Activated T-cell treated with anti-CD3 and anti-CD28 coated beads for 24 hours (primary cell): Measurements from ENCODE around the gene NR1H3.

Source experiments
- DNase-seq: peaks from one replicate; pipeline ENCODE4 v3.0.0-alpha.2; 2020; ENCODE audit warnings: low read depth

NR1H3 gene

DNA sequence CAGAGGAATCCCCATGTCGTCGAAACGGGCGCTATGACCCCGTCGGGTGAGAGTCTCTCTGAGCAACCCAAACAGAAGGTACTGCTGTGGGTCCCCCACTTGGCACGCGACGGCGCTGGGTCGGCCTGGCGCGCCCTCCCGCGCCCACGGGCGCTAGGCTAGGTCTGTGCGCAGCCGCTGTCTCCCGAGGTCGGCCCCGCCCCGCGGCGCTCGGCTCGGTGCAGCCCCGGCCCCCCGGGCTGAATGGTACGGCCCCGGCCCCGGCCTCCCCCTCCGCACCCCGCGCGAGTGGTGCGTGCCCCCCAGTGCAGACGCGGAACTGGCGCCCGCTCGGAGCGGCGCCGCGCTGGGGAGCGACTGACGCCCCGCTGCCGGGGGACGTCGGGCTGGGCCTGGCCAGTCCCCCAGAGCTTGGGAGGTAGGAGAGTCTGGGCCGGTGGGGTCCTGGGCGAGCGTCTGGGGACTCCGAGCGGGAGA lies 12.1 kb downstream of the NR1H3 start, which contains the start of gene MADD:
MADD (plus strand) TSS at position 305 of the 477 bp plus-strand sequence.
- peak; percentile 87 for DNase-seq

DNA sequence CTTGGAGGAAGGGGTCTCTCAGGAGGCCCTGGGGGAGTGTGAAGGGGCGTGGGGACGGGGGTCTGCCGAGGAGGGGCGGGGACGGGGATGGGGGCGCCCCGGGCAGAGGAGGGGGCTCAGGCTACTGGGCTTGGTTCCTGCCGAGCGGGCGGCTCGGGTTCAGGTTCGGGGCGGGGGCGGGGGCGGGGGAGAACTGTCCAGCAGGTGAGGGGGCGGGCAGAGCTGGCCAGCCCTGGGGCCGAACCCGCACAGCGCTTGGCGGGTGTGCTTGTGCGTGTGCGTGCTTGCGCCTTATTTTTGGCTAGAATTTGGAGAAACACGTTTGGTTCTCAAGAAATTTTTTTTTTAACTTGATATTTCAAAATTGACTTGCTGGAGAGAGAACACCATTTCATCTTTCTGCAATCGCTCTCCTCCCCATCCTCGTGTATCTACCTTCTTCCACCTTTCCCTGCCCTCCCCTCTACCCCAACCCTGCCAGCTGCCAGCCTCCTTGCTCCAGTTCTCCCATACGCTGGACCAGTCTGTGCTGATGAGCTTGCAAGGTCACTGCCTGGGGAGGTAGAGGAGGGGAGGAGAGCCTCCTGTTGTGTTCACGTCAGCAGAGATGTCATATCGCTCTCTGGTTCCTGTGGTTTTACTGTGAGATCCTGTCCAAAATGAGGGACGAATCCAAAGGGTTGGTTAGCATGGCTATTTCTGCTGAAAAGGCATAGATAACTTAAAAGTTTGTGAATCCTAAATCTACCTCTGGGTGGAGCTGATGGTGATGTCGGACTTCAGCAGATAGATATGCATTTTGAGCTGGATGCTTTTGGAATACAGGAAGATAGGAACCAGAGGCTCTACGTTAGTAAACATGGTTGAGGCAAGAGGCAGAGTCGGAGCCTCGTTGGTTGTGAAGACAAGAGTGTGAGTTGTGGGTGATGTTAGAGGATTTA lies 12.8 kb downstream of the NR1H3 start:
- no peak for DNase-seq

DNA sequence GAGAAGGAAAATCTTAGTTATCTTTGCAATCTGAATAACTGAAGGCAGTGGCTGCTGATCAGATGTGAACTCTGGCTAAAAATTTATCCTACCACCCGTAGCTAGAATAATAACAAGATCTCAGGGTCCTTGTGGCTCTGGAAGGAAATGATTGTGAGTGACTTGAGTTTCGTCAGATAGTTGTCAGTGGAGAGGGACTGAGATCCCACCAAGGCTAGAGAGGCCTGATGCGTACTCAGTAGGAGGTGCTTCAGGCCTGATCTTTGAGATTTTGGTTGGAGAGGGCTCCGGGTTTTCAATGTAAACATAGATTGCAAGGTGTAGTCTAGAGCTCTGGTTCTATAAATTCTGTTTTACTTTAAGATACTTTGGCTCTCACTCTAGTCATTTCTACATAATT lies 13.5 kb downstream of the NR1H3 start:
- DNase-seq, result no peak

DNA sequence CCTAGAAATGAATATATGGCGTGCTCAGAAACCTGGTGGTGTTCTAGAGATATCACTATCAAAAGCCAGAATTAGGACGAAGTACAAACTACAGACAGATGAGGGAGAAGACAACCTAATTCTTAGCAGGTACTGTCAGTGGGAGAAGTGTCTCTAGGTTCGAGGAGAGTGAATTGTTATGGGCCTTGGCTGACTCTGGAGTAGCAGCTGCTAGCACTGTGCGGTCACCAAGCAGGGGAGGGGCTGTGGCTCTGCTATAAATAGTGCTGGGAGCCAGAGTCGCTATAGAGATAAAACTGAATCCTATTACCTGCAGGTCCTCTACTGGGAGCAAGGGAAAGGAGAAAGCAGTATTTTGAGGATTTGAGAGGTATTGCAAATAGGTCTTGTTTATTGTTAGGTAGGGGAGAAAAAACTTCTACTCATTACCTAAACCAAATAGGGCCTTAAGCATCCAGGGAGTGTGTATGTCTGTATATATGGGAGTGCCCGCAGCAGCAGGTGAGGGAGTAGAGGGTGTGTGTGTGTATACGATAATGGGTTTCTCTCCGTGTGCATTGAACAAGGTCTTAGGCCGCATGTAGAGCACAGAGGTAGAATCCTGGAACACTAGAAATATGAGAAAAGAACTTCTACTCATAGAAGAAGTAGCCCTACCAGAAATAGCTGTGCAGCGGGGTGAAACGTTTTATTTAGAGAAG lies 14.3 kb downstream of the NR1H3 start:
- no peak for DNase-seq

DNA sequence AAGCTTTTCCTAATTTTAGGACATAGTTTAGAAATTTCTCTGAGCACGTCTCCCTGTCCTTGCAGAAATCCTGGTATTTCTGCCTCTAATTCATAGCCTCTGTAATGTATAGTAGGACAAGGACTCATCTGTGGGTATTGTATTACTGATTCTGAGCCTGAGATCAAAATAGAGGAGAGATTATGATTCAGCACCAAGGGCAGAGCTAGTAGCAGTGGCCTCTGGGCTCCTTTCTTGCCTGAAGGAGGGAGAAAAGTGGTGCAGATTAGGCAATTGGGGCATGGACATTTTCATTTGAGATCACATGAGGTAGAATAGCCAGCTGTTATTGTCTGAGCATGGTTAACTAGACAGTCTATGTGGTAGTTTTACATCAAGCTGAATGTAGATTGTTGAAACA lies 14.9 kb downstream of the NR1H3 start:
- DNase-seq, result no peak

DNA sequence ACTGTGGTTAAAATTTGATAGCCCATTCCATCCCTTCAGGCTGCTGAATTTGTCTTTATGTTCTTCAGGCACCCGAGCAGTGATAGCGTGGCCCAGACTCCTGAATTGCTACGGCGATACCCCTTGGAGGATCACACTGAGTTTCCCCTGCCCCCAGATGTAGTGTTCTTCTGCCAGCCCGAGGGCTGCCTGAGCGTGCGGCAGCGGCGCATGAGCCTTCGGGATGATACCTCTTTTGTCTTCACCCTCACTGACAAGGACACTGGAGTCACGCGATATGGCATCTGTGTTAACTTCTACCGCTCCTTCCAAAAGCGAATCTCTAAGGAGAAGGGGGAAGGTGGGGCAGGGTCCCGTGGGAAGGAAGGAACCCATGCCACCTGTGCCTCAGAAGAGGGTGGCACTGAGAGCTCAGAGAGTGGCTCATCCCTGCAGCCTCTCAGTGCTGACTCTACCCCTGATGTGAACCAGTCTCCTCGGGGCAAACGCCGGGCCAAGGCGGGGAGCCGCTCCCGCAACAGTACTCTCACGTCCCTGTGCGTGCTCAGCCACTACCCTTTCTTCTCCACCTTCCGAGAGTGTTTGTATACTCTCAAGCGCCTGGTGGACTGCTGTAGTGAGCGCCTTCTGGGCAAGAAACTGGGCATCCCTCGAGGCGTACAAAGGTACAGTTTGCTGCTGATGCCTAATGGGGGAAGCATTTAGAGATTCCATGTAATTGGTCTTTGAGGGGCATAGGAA lies 16.9 kb downstream of the NR1H3 start:
- DNase-seq, result no peak

DNA sequence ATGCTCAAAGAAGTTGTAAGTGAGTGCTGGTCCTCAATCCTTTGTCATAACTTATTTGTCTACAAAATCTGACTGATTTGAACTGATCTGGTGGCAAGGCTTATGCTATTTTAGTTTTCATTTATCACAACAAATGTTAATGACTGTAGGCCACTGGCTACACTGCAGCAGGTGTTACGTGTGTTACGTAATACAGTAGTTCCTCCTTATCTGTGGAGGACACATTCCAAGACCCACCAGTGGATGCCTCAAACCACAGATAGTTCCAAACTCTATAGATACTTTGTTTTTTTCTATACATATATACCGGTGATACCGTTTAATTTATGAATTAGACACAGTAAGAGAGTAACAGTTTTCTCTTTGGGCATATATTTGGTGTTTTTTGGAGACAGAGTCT lies 19.1 kb downstream of the NR1H3 start:
- no peak for DNase-seq

DNA sequence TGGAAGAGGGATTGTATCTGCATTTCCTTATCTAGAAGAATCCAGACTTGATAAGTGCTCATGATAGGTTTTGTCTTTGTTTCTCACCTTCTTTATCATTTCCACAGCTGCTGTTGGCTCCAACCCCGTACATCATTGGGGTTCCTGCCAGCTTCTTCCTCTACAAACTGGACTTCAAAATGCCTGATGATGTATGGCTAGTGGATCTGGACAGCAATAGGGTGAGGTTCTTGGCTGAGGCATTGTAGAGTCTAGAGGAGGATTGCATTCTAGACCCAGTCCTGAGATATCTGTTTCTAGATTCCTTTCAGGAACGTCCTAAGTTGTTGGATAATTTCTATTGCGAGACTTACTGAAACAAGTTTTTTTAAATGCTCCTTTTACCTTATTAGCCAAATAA lies 20.3 kb downstream of the NR1H3 start:
- DNase-seq, result no peak

DNA sequence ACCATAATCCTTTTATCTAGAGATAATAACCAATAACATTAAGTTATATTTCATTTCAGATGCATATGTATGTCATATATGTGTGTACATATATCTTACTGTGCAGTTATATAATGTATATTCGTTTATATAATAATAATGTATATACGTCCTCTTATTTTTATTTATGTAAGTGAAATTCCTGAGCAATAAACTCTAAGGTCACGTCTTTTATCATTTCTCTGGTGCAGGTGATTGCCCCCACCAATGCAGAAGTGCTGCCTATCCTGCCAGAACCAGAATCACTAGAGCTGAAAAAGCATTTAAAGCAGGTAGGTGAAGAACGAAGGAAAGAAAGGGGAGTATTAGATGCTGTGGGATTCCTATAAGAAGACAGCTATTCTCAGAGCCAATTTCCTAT lies 21.0 kb downstream of the NR1H3 start:
- DNase-seq, result no peak

DNA sequence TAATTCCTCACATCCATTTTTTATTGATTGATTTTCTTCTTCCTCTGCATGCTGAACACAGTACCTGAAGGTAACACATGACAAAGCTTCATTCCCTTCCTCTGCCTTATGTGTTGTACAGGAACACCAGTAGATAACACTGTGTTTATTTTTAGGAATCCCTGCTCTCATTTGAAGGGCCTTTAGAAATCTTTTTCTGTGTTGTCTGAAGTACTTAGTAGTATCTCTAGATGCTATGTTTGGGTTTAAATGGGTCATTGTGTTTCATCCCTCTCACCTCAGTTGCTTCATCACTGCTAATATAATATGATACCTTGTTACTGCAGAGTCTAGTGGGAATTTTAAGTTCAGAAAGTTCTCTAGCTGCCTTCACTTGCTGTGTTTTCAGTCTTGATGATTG lies 22.3 kb downstream of the NR1H3 start:
- no peak for DNase-seq

DNA sequence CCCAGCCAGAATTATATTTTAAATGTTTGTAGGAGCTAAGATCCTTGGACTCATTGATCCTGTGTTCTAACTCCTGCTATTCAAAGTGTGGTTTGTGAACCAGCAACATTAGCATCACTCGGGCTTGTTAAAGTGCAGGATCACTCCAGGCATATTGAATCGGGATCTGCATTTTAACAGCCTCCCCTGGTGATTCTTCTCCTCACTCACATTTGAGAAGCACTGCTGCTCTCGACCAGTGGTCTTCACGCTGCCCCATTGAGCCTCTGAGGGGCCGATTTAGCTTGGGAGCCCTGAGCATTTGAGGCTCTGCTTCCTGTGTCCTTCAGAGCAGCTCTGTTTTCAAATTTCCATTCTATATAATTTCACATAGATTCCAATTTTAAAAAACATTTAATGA lies 23.1 kb downstream of the NR1H3 start:
- DNase-seq, result no peak

DNA sequence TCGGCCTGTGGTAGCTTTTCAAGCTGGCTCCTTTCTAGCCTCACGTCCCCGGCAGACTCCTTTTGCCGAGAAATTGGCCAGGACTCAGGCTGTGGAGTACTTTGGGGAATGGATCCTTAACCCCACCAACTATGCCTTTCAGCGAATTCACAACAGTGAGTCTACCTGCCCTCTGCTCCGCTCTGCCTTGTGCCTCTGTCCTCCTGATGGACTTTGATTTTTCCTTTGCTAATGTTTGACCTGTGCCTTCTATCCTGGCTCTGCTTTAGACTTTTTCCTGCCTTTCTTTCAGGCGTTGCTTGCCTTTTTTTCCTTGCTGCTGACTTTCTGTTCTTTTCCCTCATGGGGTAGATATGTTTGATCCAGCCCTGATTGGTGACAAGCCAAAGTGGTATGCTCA lies 24.7 kb downstream of the NR1H3 start:
- no peak for DNase-seq

DNA sequence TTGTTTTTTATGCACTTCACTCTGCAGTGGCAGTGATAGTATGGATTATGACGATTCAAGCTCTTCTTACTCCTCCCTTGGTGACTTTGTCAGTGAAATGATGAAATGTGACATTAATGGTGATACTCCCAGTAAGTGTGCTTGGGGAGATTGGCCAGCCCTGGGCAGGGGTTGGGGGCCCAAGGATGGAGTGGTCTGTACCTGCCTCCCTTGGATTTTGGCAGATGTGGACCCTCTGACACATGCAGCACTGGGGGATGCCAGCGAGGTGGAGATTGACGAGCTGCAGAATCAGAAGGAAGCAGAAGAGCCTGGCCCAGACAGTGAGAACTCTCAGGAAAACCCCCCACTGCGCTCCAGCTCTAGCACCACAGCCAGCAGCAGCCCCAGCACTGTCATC lies 26.4 kb downstream of the NR1H3 start:
- no peak for DNase-seq

DNA sequence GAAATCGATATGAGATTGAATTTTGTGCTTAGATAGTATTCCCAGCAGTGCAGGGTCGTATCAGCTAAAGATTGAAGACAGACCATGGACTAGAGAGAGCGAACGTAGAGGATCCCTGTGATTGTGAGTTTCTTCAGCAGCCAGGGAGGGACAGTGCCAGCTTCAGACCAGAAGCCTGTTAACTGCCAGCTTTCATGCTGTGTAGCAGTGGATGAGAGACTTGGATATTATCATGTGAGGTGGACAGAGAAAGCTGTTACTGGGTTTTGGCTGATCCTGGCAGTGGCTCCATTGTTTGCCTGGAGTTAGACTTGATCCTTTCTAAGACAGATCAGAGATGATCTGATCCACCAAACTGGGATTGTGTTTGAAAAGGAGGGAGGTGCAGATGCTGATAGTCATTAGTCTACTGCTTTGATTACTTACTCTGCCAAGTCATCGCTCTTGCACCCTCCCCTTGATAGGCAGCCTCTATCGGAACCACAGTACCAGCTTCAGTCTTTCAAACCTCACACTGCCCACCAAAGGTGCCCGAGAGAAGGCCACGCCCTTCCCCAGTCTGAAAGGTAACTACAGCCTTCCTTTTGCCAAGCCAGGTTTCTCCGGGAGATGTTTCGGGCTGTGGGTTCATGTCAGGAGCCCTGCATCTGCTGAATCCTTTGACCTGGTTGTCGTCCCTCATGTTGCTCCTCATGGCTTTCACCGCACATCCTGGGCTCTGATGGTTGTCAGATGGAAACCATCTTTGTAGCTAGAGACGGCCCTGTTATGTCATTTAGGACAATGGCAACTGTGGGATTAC lies 28.4 kb downstream of the NR1H3 start:
- no peak for DNase-seq

DNA sequence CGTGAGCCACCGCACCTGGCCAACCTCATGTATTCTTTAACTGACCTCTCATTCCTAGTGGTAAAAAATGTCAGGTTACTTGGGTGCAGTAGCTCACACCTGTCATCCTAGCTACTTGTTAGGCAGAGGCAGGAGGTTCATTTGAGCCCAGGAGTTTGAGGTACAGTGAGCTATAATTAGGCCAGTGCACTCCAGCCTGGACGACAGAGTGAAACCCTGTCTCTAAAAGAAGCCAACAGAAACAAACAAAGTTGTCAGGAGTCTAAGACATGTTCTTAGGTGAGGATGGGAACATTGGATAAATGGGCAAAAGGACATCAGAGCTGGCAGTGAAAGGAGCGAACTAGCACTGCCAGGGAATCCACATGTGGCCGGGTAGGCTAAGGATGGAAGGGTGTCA lies 30.3 kb downstream of the NR1H3 start:
- no peak for DNase-seq

DNA sequence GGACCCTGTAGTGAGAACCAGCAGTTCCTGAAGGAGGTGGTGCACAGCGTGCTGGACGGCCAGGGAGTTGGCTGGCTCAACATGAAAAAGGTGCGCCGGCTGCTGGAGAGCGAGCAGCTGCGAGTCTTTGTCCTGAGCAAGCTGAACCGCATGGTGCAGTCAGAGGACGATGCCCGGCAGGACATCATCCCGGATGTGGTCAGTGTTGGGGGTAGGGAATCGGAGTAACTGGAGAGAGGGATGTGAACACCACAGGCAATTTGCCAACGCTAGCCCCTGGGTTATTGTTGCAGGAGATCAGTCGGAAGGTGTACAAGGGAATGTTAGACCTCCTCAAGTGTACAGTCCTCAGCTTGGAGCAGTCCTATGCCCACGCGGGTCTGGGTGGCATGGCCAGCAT lies 32.1 kb downstream of the NR1H3 start:
- no peak for DNase-seq

DNA sequence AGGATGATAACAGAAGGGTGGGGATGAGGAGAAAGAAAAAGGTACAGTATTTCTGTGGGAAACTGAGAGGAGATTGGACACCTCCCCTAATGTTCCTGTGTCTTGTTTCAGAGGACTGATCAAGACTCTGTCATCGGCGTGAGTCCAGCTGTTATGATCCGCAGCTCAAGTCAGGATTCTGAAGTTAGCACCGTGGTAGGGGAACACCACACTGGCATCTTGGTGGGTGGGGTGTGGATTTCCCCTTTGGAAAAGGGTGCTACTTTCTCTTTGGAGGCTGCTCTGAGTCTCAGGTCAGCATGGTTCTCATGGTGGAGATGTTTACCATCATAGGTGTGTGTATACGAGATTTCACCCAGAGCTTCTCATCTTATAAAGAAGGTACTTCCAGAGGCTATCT lies 37.6 kb downstream of the NR1H3 start:
- DNase-seq, result no peak

DNA sequence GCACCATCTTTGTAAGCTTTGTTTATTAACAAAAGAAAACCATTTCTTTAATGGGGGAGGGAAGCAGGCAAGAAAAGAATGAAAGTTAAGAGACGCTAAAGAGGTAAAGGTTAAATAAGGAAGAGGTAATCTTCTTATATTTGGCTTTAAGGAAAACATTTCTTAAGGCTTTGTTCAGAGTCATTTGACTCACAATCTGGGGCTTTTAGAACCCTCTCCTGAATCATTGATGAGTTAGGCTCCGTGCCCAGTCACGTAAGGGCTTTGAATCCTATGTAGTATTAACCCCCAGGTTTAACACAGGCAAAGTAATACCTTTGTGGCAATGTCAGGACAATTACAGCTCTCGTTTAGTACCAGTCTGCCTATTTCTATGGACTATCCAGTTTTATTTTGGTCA lies 38.2 kb downstream of the NR1H3 start:
- no peak for DNase-seq

DNA sequence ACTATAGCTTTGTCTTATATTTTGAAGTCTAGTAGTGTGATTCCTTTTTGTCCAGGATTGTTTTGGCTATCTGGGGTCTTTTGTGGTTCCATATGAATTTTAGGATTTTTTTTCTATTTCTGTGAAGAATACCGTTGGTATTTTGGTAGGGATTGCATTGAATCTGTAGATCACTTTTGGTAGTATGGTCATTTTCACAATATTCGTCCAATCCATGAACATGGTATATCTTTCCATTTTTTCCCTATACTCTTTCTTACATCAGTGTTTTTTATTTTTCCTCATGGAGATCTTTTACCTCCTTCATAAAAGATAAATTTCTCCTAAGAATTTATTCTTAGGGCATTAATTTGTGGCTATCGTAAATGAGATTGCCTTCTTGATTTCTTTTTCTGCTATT lies 41.3 kb downstream of the NR1H3 start:
- no peak for DNase-seq

DNA sequence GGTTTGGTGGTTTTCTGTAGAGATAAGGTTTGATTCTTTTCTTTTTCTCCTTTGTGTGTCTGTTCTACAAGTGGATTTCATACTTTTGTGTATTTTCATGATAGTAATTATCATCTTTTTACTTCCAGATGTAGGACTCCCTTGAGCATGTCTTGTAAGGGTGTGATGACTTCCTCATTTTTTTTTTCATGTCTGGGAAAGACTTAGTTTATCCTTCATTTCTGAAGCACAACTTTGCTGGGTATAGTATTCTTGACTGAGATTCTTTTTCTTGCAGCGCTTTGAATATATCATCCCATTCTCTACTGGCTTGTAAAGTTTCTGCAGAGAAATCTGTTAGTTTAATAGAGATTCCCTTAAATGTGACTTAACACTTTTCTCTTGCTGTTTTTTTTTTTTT lies 45.1 kb downstream of the NR1H3 start:
- DNase-seq, result no peak

DNA sequence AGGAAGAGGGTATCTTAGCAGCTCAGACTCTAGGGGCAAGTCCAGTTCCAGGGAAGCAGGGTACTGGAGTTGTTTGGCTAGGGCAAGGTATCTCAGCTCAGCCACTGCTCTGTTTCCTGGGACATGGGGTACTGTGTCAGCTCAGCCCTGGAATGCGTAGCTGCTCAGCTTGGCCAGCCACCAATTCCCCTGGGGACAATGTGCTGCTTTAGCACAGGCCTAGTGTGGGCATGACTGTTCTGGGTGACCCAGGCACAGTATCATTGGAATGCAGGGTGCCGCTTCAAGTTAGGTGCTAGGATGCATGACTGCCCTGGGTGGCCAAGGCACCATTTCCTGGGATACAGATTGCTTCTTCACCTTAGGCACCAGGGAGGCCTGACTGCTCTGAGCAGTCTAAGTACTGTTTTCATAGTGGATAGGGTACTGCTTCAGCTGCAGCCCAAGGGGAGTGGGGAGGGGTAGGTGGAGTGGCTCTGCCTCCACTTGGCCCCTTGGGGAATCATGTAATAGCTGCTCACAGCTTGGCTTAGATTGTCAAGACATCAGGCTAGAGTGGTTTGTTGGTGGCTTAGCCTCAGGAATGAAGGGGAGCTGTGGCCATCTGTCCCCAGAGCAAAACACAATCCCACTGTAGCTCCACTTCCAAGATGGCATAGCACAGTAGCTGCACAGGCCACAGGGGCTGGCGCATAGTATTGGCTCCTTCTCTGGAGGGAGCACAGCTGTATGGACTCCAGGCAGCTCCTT lies 48.1 kb downstream of the NR1H3 start:
- DNase-seq, result no peak
